Activated CD4-positive, alpha-beta T cell treated with anti-CD3 and anti-CD28 coated beads for 36 hours (primary cell): ENCODE measurements around the gene SIAH2. TPM values are rescaled to one million over a fixed set of nuclear protein-coding genes. Genes with fewer than 3 reads are reported as not detected.
A peak's percentile ranks its signal among the peaks of the same experiment; 100 is the strongest.

Experiments
- ATAC-seq: fragments of 200-7000 bp; cut with Tn5 transposase; one replicate; pipeline ENCODE4 v1.10.0; 2021; ENCODE audit warnings: mild to moderate bottlenecking, moderate library complexity
- CTCF ChIA-PET: fragments of 350-600 bp; sonication (Branson Sonifier 250); formaldehyde crosslinking; loops from one replicate; lab custom pipeline; 2021; ENCODE audit warnings: antibody characterized with exemption; lab: Charles Lee
- POLR2A ChIA-PET: fragments of 350-600 bp; sonication (Branson Sonifier 250); formaldehyde crosslinking; loops from one replicate; lab custom pipeline; 2021; ENCODE audit warnings: antibody characterized with exemption, inconsistent platforms; lab: Charles Lee
- DNase-seq: peaks from one replicate; pipeline ENCODE4 v3.0.0-alpha.2; 2020
- H3K27ac Mint-ChIP-seq: one replicate; pipeline ENCODE4 v1.8.0; 2021; ENCODE audit warnings: mixed read lengths
- H3K27me3 Mint-ChIP-seq: one replicate; pipeline ENCODE4 v1.8.0; 2021; ENCODE audit warnings: mixed read lengths
- H3K36me3 Mint-ChIP-seq: one replicate; pipeline ENCODE4 v1.8.0; 2021; ENCODE audit warnings: low read depth, mixed read lengths
- H3K4me1 Mint-ChIP-seq: one replicate; pipeline ENCODE4 v1.8.0; 2021; ENCODE audit warnings: mixed read lengths
- H3K4me3 Mint-ChIP-seq: one replicate; pipeline ENCODE4 v1.8.0; 2021; ENCODE audit warnings: mild to moderate bottlenecking, moderate library complexity, mixed read lengths
- H3K9me3 Mint-ChIP-seq: one replicate; pipeline ENCODE4 v1.8.0; 2021; ENCODE audit warnings: low read depth, mixed read lengths
- intact Hi-C, 2 experiments: fragments of 100-400 bp; cut with DNase I in 1 of 2; cut with micrococcal nuclease in 1 of 2; formaldehyde crosslinking; loops; one replicate each; pipeline versions ENCODE4 v1.14.2 to v1.15.1; 2022 to 2024; cut with DNase I, micrococcal nuclease
- total RNA-seq, 2 experiments: library from RNA; stranded (reverse); gene quantifications; one replicate each; pipeline ENCODE4 v1.2.3, GENCODE V29; 2021

Gene SIAH2
- total RNA-seq, 2 experiments from 2014 or later, result 85.7 to 154 TPM

- Mint-ChIP-seq H3K27me3 (no peaks in the 10 kb centered on the region), H3K27ac (no peak overlapping the region), H3K36me3 (no peaks in the 10 kb centered on the region), H3K4me1 (no peaks in the 10 kb centered on the region), H3K4me3 (no peak overlapping the region), H3K9me3 (no peaks in the 10 kb centered on the region)
- CTCF ChIA-PET, result interaction anchor here (1.0 to 4.2 kb wide), 5 partner anchors 9 to 54 kb away, joined by 3 to 18 read pairs (median 9); no protein-coding TSS in a partner anchor
- ATAC-seq, result no peak
- POLR2A ChIA-PET, result interaction anchor here (0.7 kb wide), 1 partner anchor 8 kb away, joined by 4 read pairs; no protein-coding TSS in a partner anchor
- intact Hi-C loops, result no loop called here
- no peak for DNase-seq
Measured at GRCh38 chr3:150775001-150775599, 12.1 kb upstream of the SIAH2 start.

- Mint-ChIP-seq H3K4me1 (no peaks in the 10 kb centered on the region), H3K36me3 (no peaks in the 10 kb centered on the region), H3K9me3 (no peaks in the 10 kb centered on the region), H3K27ac (no peak overlapping the region), H3K4me3 (no peak overlapping the region), H3K27me3 (no peaks in the 10 kb centered on the region)
- CTCF ChIA-PET, result interaction anchor here (0.8 to 3.4 kb wide), 3 partner anchors 9 to 52 kb away, joined by 3 to 11 read pairs (median 4); no protein-coding TSS in a partner anchor
- DNase-seq (no peak), ATAC-seq (no peak)
- intact Hi-C loops, result no loop called here
- POLR2A ChIA-PET, result interaction anchor here (0.6 kb wide), 1 partner anchor 16 kb away, joined by 3 read pairs; no protein-coding TSS in a partner anchor
Measured at GRCh38 chr3:150773616-150774192, 10.7 kb upstream of the SIAH2 start.

GRCh38 chr3:150771600-150771999, 8.6 kb upstream of the SIAH2 start:
- POLR2A ChIA-PET, result interaction anchor here (0.6 kb wide), 1 partner anchor 49 kb away, joined by 4 read pairs; no protein-coding TSS in a partner anchor
- Mint-ChIP-seq H3K36me3 (no peaks in the 10 kb centered on the region), H3K4me3 (no peak overlapping the region), H3K27me3 (no peaks in the 10 kb centered on the region), H3K4me1 (peaks cover 13% of the 10 kb centered on the region), H3K9me3 (no peaks in the 10 kb centered on the region), H3K27ac (no peak overlapping the region)
- DNase-seq, result no peak
- no peak for ATAC-seq
- CTCF ChIA-PET, result interaction anchor here (0.8 to 0.9 kb wide), 2 partner anchors 15 to 19 kb away, joined by 3 to 4 read pairs; no protein-coding TSS in a partner anchor
- intact Hi-C loops, result no loop called here

GRCh38 chr3:150770681-150771080, 7.7 kb upstream of the SIAH2 start:
- no peaks in the 10 kb centered on the region for H3K27me3 Mint-ChIP-seq
- H3K36me3 Mint-ChIP-seq, result no peaks in the 10 kb centered on the region
- H3K9me3 Mint-ChIP-seq, result no peaks in the 10 kb centered on the region
- ATAC-seq, result no peak
- no peak for DNase-seq
- CTCF ChIA-PET, result interaction anchor here (0.7 kb wide), 1 partner anchor 9 kb away, joined by 3 read pairs; no protein-coding TSS in a partner anchor
- H3K4me1 Mint-ChIP-seq, result peaks cover 22% of the 10 kb centered on the region
- intact Hi-C loops, result no loop called here
- H3K27ac Mint-ChIP-seq, result no peak overlapping the region
- H3K4me3 Mint-ChIP-seq, result no peak overlapping the region
- POLR2A ChIA-PET, result no interaction called here

GRCh38 chr3:150766742-150767141, 3.8 kb upstream of the SIAH2 start:
- ChIA-PET POLR2A (interaction anchor here (0.5 to 4.3 kb wide), 7 partner anchors 8 to 357 kb away, joined by 3 to 30 read pairs (median 4); no protein-coding TSS in a partner anchor), CTCF (interaction anchor here (0.6 to 4.4 kb wide), 10 partner anchors 9 to 1584 kb away, joined by 3 to 34 read pairs (median 5); no protein-coding TSS in a partner anchor)
- H3K27ac Mint-ChIP-seq, result peak overlapping the region; percentile 98
- intact Hi-C loops, result loop anchor here (1.0 to 10.0 kb wide), 4 partner anchors 18 to 1488 kb away; no protein-coding TSS in a partner anchor
- no peaks in the 10 kb centered on the region for H3K9me3 Mint-ChIP-seq
- peak overlapping the region; percentile 85 for H3K4me3 Mint-ChIP-seq
- H3K27me3 Mint-ChIP-seq, result no peaks in the 10 kb centered on the region
- DNase-seq (no peak), ATAC-seq (no peak)
- peaks cover 7% of the 10 kb centered on the region for H3K36me3 Mint-ChIP-seq
- peaks cover 34% of the 10 kb centered on the region for H3K4me1 Mint-ChIP-seq

GRCh38 chr3:150765949-150766720, 3.2 kb upstream of the SIAH2 start:
- POLR2A ChIA-PET, result interaction anchor here (0.5 to 4.3 kb wide), 7 partner anchors 9 to 357 kb away, joined by 3 to 30 read pairs (median 4); no protein-coding TSS in a partner anchor
- H3K27ac Mint-ChIP-seq, result peak overlapping the region; percentile 98

GRCh38 chr3:150764967-150765366, 2.0 kb upstream of the SIAH2 start:
- intact Hi-C loops, result loop anchor here (5.0 to 10.0 kb wide), 3 partner anchors 1430 to 1502 kb away; partner anchors contain the start of gene MBNL1 (in 1 of the 2)
- H3K27me3 Mint-ChIP-seq, result no peaks in the 10 kb centered on the region
- H3K4me3 Mint-ChIP-seq, result peak overlapping the region; percentile 85
- H3K27ac Mint-ChIP-seq, result peak overlapping the region; percentile 98
- POLR2A ChIA-PET, result interaction anchor here (0.8 to 6.7 kb wide), 6 partner anchors 12 to 451 kb away, joined by 3 to 73 read pairs (median 6); partner anchors contain the start of gene GPR171
- H3K36me3 Mint-ChIP-seq, result peaks cover 23% of the 10 kb centered on the region
- H3K4me1 Mint-ChIP-seq, result peaks cover 37% of the 10 kb centered on the region
- no peaks in the 10 kb centered on the region for H3K9me3 Mint-ChIP-seq
- DNase-seq (no peak), ATAC-seq (no peak)
- CTCF ChIA-PET, result interaction anchor here (1.1 to 4.4 kb wide), 9 partner anchors 8 to 162 kb away, joined by 3 to 34 read pairs (median 9); no protein-coding TSS in a partner anchor

More at GRCh38 chr3:150765949-150766720, 3.2 kb upstream of the SIAH2 start:
- CTCF ChIA-PET, result interaction anchor here (0.6 to 4.4 kb wide), 13 partner anchors 10 to 413 kb away, joined by 3 to 34 read pairs (median 4); no protein-coding TSS in a partner anchor
- DNase-seq, result peak; percentile 48
- H3K36me3 Mint-ChIP-seq, result peaks cover 13% of the 10 kb centered on the region
- H3K9me3 Mint-ChIP-seq, result no peaks in the 10 kb centered on the region
- ATAC-seq, result no peak
- peak overlapping the region; percentile 85 for H3K4me3 Mint-ChIP-seq
- H3K4me1 Mint-ChIP-seq, result peaks cover 34% of the 10 kb centered on the region
- no peaks in the 10 kb centered on the region for H3K27me3 Mint-ChIP-seq
- intact Hi-C loops, result loop anchor here (1.0 to 10.0 kb wide), 4 partner anchors 18 to 1489 kb away; no protein-coding TSS in a partner anchor

GRCh38 chr3:150764566-150764965, 1.6 kb upstream of the SIAH2 start:
- no peak for DNase-seq
- ATAC-seq, result no peak
- Mint-ChIP-seq H3K4me3 (peak overlapping the region; percentile 85), H3K27me3 (no peaks in the 10 kb centered on the region), H3K9me3 (no peaks in the 10 kb centered on the region), H3K27ac (peak overlapping the region; percentile 98), H3K4me1 (peaks cover 41% of the 10 kb centered on the region), H3K36me3 (peaks cover 27% of the 10 kb centered on the region)
- ChIA-PET POLR2A (interaction anchor here (0.6 to 6.7 kb wide), 8 partner anchors 13 to 451 kb away, joined by 3 to 73 read pairs (median 4); partner anchors contain the start of gene GPR171), CTCF (interaction anchor here (0.8 to 4.4 kb wide), 13 partner anchors 9 to 220 kb away, joined by 3 to 34 read pairs (median 4); no protein-coding TSS in a partner anchor)
- intact Hi-C loops, result loop anchor here (5.0 to 10.0 kb wide), 3 partner anchors 1430 to 1503 kb away; partner anchors contain the start of gene MBNL1 (in 1 of the 2)

- DNase-seq (peak; percentile 72), ATAC-seq (peak; percentile 5)
- peak overlapping the region; percentile 85 for H3K4me3 Mint-ChIP-seq
- H3K4me1 Mint-ChIP-seq, result peaks cover 47% of the 10 kb centered on the region
- H3K27ac Mint-ChIP-seq, result peak overlapping the region; percentile 98
- CTCF ChIA-PET, result interaction anchor here (0.7 to 4.4 kb wide), 12 partner anchors 9 to 219 kb away, joined by 3 to 34 read pairs (median 5); no protein-coding TSS in a partner anchor
- intact Hi-C loops, result loop anchor here (1.0 to 10.0 kb wide), 12 partner anchors 20 to 1503 kb away; partner anchors contain the start of genes EIF2A (in 2 of the 2), SERP1 (in 2 of the 2), TSC22D2 (in 2 of the 2) and ERICH6 (in 1 of the 2)
- H3K27me3 Mint-ChIP-seq, result no peaks in the 10 kb centered on the region
- H3K36me3 Mint-ChIP-seq, result peaks cover 33% of the 10 kb centered on the region
- no peaks in the 10 kb centered on the region for H3K9me3 Mint-ChIP-seq
- POLR2A ChIA-PET, result interaction anchor here (0.5 to 6.7 kb wide), 17 partner anchors 11 to 1556 kb away, joined by 3 to 73 read pairs (median 5); partner anchors contain the start of genes ERICH6, GPR171, SELENOT and SERP1
Measured at GRCh38 chr3:150763841-150764483, 993 bp upstream of the SIAH2 start.
